Panc1 (cell line): Measurements from ENCODE around the gene ADAMTS2. TPM values are rescaled to one million over a fixed set of nuclear protein-coding genes. Genes with fewer than 3 reads are reported as not detected.

Source experiments
- ATAC-seq: fragments of 200-7000 bp; cut with Tn5 transposase; 2 replicates; pipeline ENCODE4 v1.9.1; 2020; ENCODE audit warnings: mild to moderate bottlenecking, moderate library complexity
- BruUV-seq: library from RNA; stranded (reverse); fragments of 400-500 nt; replicated peaks from 2 replicates; lab custom pipeline; 2021; lab: Mats Ljungman, UMichigan
- CTCF ChIA-PET: fragments of 300-600 bp; sonication (Branson Sonifier 250); formaldehyde crosslinking; loops from one replicate; lab custom pipeline; 2022; ENCODE audit warnings: antibody characterized with exemption; lab: Charles Lee
- POLR2A ChIA-PET: fragments of 300-600 bp; sonication (Branson Sonifier 250); formaldehyde crosslinking; loops from one replicate; lab custom pipeline; 2022; ENCODE audit warnings: antibody characterized with exemption; lab: Charles Lee
- DNase-seq: peaks from one replicate; pipeline ENCODE4 v3.0.0-alpha.2; 2010; ENCODE audit warnings: low read depth, low spot score
- H3K27ac ChIP-seq: 2 replicates; pipeline ENCODE4 v1.5.1; 2011; ENCODE audit warnings: mild to moderate bottlenecking, low read length, inconsistent platforms
- H3K27me3 ChIP-seq: fragments of 200-500 bp; sonication (Bioruptor generic); 2 replicates; pipeline ENCODE4 v1.6.0; 2014; ENCODE audit warnings: low read length, inconsistent platforms; ENCODE audit not compliant: control insufficient read depth, insufficient read depth
- H3K36me3 ChIP-seq: fragments of 200-500 bp; sonication (Bioruptor generic); 2 replicates; pipeline ENCODE4 v1.5.1; 2014; ENCODE audit warnings: inconsistent platforms, mild to moderate bottlenecking, low read length, moderate library complexity; ENCODE audit not compliant: control insufficient read depth, insufficient read depth
- H3K4me1 ChIP-seq: 2 replicates; pipeline ENCODE4 v1.5.1; 2011; ENCODE audit warnings: inconsistent platforms, mild to moderate bottlenecking, low read length, moderate library complexity; ENCODE audit not compliant: control insufficient read depth, insufficient read depth
- H3K4me3 ChIP-seq, 2 experiments: 2 replicates each; pipeline ENCODE4 v1.5.1; 2011 to 2012; ENCODE audit warnings: low read depth in 2 of 2, low read length in 2 of 2, mild to moderate bottlenecking in 2 of 2, inconsistent platforms in 1 of 2, moderate library complexity in 1 of 2
- H3K9me3 ChIP-seq: fragments of 200-500 bp; sonication (Bioruptor generic); 2 replicates; pipeline ENCODE4 v1.5.1; 2014; ENCODE audit warnings: low read depth, mild to moderate bottlenecking, inconsistent platforms, low read length, moderate library complexity; ENCODE audit not compliant: control insufficient read depth, insufficient read depth
- CTCF ChIP-seq: fragments of 450-650 bp; IDR thresholded peaks from 2 replicates; pipeline ENCODE4 v1.5.1; 2017; ENCODE audit warnings: mild to moderate bottlenecking
- POLR2AphosphoS5 ChIP-seq: IDR thresholded peaks from 2 replicates; pipeline ENCODE4 v1.6.1; 2012; ENCODE audit warnings: mild to moderate bottlenecking, low read depth, low read length, moderate library complexity
- REST ChIP-seq, 2 experiments: IDR thresholded peaks; 2 replicates each; pipeline ENCODE4 v1.6.1; 2011 to 2012; ENCODE audit warnings: low read depth in 2 of 2, control low read depth in 1 of 2, low read length in 1 of 2, mild to moderate bottlenecking in 1 of 2, moderate library complexity in 1 of 2; ENCODE audit not compliant: insufficient read depth in 1 of 2
- SIN3A ChIP-seq: IDR thresholded peaks from 2 replicates; pipeline ENCODE4 v1.6.1; 2012; ENCODE audit warnings: low read depth, mild to moderate bottlenecking, low read length, moderate library complexity, borderline replicate concordance; ENCODE audit not compliant: insufficient read depth
- TCF7L2 ChIP-seq: IDR thresholded peaks from 2 replicates; pipeline ENCODE4 v1.6.1; 2011; ENCODE audit warnings: mild to moderate bottlenecking, low read depth, low read length, inconsistent platforms
- in situ Hi-C: cut with HindIII; loops from 2 replicates; pipeline ENCODE4 v1.10.0; 2016; ENCODE audit warnings: low sequenced_read_pairs, low pct_unique_long_range_greater_than_20kb
- intact Hi-C: fragments of 100-400 bp; cut with micrococcal nuclease; formaldehyde crosslinking; loops from one replicate; pipeline ENCODE4 v1.10.0; 2022; ENCODE audit not compliant: unreplicated experiment
- total RNA-seq: library from RNA; stranded (reverse); gene quantifications from one replicate; pipeline ENCODE4 v1.2.1, GENCODE V29; 2021; ENCODE audit not compliant: unreplicated experiment

ADAMTS2 gene
- total RNA-seq, 1 experiment from 2014 or later: 0.13 TPM

GRCh38 chr5:179288809-179289185 is 56.5 kb downstream of the ADAMTS2 start:
- H3K4me1 ChIP-seq: no peaks in the 10 kb centered on the region
- TF ChIP-seq POLR2AphosphoS5: no peak
- TF ChIP-seq SIN3A: no peak
- TF ChIP-seq TCF7L2: no peak
- no peak for TF ChIP-seq CTCF
- no peak for TF ChIP-seq REST (IDR thresholded peaks at IDR 0.05; ENCODE audit: insufficient read depth in 1 of 2, low read depth in 2 of 2, low read length in 1 of 2)
- intact Hi-C loops (no loop called here), in situ Hi-C loops (no loop called here)
- no peaks in the 10 kb centered on the region for H3K27me3 ChIP-seq
- DNase-seq (no peak), ATAC-seq (no peak)
- ChIA-PET POLR2A (no interaction called here), CTCF (no interaction called here)
- H3K36me3 ChIP-seq: no peaks in the 10 kb centered on the region
- H3K9me3 ChIP-seq: no peaks in the 10 kb centered on the region
- no peak overlapping the region for H3K27ac ChIP-seq
- no peak overlapping the region for H3K4me3 ChIP-seq
- no TSS peak for BruUV-seq

- no peak for ATAC-seq
- no peaks in the 10 kb centered on the region for H3K4me1 ChIP-seq
- ChIA-PET POLR2A (no interaction called here), CTCF (no interaction called here)
- TF ChIP-seq CTCF: no peak
- TF ChIP-seq POLR2AphosphoS5: no peak
- no peak for TF ChIP-seq SIN3A
- TF ChIP-seq TCF7L2: no peak
- no peak for TF ChIP-seq REST (IDR thresholded peaks at IDR 0.05; ENCODE audit: insufficient read depth in 1 of 2, low read depth in 2 of 2, low read length in 1 of 2)
- no peak overlapping the region for H3K4me3 ChIP-seq
- in situ Hi-C loops (no loop called here), intact Hi-C loops (no loop called here)
- BruUV-seq: no TSS peak
- no peak overlapping the region for H3K27ac ChIP-seq
- no peaks in the 10 kb centered on the region for H3K36me3 ChIP-seq
- no peak for DNase-seq
- no peaks in the 10 kb centered on the region for H3K9me3 ChIP-seq
- H3K27me3 ChIP-seq: no peaks in the 10 kb centered on the region
These were observed 57.0 kb downstream of the ADAMTS2 start for GRCh38 chr5:179288101-179288808.
